Nephron progenitor cell (in vitro differentiated cells): ENCODE data around the gene FRMD5.

ENCODE experiments used
- DNase-seq: peaks from one replicate; pipeline ENCODE4 v3.0.0; 2021
- H3K27ac Mint-ChIP-seq: 2 replicates; pipeline ENCODE4 v1.8.0; 2021; ENCODE audit warnings: mild to moderate bottlenecking, moderate library complexity, mixed read lengths
- H3K27me3 Mint-ChIP-seq: 2 replicates; pipeline ENCODE4 v1.8.0; 2021; ENCODE audit warnings: mild to moderate bottlenecking, low read depth, mixed read lengths; ENCODE audit not compliant: poor library complexity
- H3K36me3 Mint-ChIP-seq: 2 replicates; pipeline ENCODE4 v1.8.0; 2021; ENCODE audit warnings: low read depth, mixed read lengths
- H3K4me1 Mint-ChIP-seq: 2 replicates; pipeline ENCODE4 v1.8.0; 2021; ENCODE audit warnings: mixed read lengths
- H3K4me3 Mint-ChIP-seq: 2 replicates; pipeline ENCODE4 v1.8.0; 2021; ENCODE audit warnings: mild to moderate bottlenecking, moderate library complexity, mixed read lengths
- H3K9me3 Mint-ChIP-seq: 2 replicates; pipeline ENCODE4 v1.8.0; 2021; ENCODE audit warnings: mild to moderate bottlenecking, moderate library complexity, mixed read lengths
- TF ChIP-seq, protein P1 (sequence below): fragments of 200-600 bp; sonication (generic); IDR thresholded peaks from 2 replicates; pipeline ENCODE4 v1.5.0; 2021; ENCODE audit warnings: antibody characterized with exemption

Gene FRMD5

DNA sequence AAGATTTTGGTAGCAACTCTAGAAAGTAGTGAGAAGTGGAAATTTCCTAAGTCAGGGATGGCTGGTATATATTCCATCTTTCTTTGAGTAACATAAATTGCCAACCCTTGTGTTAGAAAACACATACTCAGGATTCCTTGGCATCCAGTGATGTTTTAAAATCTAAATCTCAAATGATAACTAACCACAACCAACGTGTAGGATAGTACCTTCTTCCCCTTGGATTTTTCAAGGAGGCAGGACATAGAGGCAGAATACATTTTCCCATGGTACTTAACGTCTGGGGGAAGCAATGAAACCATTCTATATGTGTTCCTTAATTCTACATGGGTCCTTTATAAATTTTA is 274.8 kb downstream of the FRMD5 start:
- peaks cover 12% of the 10 kb centered on the region for H3K27me3 Mint-ChIP-seq
- H3K27ac Mint-ChIP-seq = no peak overlapping the region
- no peaks in the 10 kb centered on the region for H3K9me3 Mint-ChIP-seq
- H3K4me1 Mint-ChIP-seq = peaks cover 36% of the 10 kb centered on the region
- TF ChIP-seq, protein P1, sequence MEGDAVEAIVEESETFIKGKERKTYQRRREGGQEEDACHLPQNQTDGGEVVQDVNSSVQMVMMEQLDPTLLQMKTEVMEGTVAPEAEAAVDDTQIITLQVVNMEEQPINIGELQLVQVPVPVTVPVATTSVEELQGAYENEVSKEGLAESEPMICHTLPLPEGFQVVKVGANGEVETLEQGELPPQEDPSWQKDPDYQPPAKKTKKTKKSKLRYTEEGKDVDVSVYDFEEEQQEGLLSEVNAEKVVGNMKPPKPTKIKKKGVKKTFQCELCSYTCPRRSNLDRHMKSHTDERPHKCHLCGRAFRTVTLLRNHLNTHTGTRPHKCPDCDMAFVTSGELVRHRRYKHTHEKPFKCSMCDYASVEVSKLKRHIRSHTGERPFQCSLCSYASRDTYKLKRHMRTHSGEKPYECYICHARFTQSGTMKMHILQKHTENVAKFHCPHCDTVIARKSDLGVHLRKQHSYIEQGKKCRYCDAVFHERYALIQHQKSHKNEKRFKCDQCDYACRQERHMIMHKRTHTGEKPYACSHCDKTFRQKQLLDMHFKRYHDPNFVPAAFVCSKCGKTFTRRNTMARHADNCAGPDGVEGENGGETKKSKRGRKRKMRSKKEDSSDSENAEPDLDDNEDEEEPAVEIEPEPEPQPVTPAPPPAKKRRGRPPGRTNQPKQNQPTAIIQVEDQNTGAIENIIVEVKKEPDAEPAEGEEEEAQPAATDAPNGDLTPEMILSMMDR = no peak
- H3K36me3 Mint-ChIP-seq = no peaks in the 10 kb centered on the region
- H3K4me3 Mint-ChIP-seq = no peak overlapping the region
- DNase-seq = no peak

DNA sequence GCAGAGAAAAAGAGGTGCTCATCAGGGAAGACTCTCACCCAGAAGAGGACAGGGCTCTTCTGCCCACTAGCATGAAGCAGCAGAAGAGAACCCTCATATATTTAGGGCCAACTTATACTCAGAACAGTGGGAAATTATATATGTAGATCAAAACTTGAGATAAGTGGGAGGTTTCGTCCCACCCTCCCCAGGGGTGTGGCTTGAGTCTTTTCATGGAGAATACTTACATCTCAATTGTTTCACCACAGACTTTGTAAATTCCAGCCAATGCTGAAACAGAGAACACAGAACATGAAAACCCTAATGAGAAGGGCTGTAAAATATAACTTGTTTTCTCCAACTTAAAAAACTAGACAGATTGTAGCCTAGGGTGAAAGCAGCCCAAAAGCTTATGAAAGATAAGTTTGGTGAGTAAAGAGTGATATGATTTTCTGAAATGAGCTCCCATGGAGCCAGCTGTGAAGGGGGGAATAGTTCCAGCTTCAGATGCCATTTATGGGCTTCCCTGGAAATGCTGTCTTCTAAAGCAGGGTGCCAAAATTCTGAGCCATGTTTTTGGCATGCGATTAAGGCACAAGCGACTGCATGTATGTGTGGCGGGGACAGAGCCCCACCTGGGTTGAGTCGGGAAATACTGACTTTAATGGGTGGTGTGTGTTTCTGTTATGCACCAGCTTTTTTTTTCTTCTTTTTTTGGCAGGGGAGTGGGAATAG is 275.4 kb downstream of the FRMD5 start:
- Mint-ChIP-seq H3K9me3 (no peaks in the 10 kb centered on the region), H3K27ac (no peak overlapping the region), H3K36me3 (no peaks in the 10 kb centered on the region), H3K27me3 (peaks cover 12% of the 10 kb centered on the region), H3K4me3 (no peak overlapping the region), H3K4me1 (peaks cover 36% of the 10 kb centered on the region)
- no peak for DNase-seq
- TF ChIP-seq, protein P1 = no peak

DNA sequence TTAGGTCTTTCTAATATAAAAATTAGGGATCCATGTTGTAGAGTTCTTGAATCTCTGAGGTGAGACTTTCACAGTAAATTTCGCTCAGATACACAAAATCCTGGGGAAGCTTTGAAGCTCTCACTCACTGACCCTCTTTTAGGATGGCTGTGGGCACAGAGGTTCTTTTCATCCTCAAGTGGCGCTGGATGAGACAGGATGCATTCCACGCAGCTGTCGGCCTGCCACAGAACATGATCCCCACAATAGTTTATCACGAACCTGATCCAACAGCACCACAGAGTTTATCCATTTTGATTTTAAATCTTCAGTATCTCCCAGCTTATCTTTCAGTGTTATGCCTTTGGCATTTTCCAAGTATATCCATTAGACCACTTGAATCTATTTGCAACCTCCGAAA is 276.4 kb downstream of the FRMD5 start:
- H3K4me1 Mint-ChIP-seq = peaks cover 43% of the 10 kb centered on the region
- H3K9me3 Mint-ChIP-seq = no peaks in the 10 kb centered on the region
- TF ChIP-seq, protein P1 = no peak
- H3K36me3 Mint-ChIP-seq = no peaks in the 10 kb centered on the region
- H3K27ac Mint-ChIP-seq = no peak overlapping the region
- H3K4me3 Mint-ChIP-seq = no peak overlapping the region
- no peak for DNase-seq
- H3K27me3 Mint-ChIP-seq = peaks cover 12% of the 10 kb centered on the region

DNA sequence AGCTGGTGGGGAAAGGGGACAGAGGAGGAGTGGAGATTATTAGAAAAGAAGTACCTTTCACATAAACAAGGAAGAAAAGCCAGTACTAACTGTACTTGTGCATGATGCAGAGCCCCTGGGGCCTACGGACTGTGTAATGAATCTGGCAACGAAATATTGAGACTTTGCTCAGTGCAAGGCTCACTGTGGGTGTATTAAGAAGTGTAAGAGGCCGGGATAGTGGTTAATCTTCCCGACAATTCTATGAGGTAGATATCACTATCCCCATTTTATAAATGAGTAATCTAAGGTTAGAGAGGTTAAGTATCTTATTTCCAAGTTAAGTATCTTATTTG is 278.8 kb downstream of the FRMD5 start:
- no peak overlapping the region for H3K4me3 Mint-ChIP-seq
- peaks cover 56% of the 10 kb centered on the region for H3K4me1 Mint-ChIP-seq
- TF ChIP-seq, protein P1 = no peak
- no peak for DNase-seq
- peaks cover 13% of the 10 kb centered on the region for H3K27me3 Mint-ChIP-seq
- H3K27ac Mint-ChIP-seq = no peak overlapping the region
- no peaks in the 10 kb centered on the region for H3K9me3 Mint-ChIP-seq
- H3K36me3 Mint-ChIP-seq = no peaks in the 10 kb centered on the region

DNA sequence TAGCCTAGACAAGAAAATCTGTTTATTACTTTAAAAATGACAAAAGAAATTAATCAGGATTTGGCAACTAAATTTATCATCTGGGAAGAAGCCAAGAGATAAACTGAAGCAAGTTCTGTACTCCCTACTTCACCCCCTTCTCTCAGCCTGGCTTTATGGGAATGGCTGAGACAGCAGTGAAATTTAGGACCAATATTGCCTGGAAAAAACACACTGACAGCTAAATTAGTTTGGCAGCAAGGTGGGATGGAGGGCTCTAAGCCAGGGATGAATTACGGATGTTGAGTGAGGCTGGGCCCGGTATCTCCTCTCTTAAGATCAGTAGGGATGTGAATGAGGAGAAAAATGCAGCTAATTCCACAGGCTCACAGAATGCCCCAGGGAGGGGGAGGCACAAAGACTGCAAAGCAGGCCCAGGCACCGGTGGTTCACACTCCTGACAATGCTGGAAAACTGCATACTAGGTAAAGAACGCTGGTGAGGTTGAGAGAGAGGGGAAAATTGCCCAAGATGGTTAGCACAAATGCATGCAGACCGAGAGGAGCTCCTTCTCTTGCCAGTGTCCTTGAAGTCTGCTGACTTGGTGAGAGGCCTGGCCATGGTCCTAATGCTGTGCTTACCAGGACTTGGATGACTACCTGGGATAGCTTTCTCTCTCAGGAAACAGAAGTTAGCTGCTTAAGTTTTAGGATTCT is 279.3 kb downstream of the FRMD5 start:
- TF ChIP-seq, protein P1 = no peak
- no peaks in the 10 kb centered on the region for H3K9me3 Mint-ChIP-seq
- no peaks in the 10 kb centered on the region for H3K36me3 Mint-ChIP-seq
- H3K27ac Mint-ChIP-seq = no peak overlapping the region
- peaks cover 10% of the 10 kb centered on the region for H3K27me3 Mint-ChIP-seq
- H3K4me3 Mint-ChIP-seq = no peak overlapping the region
- peaks cover 54% of the 10 kb centered on the region for H3K4me1 Mint-ChIP-seq
- no peak for DNase-seq

DNA sequence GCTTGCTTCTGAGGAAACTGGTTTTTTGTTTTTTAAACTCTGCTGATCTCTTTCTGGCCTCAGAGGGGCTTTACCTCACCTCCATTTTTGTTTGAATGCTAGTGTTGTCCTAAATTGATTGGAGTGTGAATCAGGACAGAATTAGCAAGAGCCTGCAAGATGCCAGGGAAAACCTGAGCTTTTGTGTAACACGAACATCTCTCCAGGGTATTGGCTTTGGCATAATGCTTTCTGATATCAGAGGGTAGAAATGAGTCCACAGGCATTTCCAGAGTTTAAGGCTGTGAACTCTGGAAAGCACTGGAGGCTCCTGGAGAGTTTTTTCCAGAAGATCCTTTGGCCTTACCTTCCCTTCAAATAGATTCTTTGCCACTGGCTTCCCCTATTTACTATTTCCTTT is 281.1 kb downstream of the FRMD5 start:
- no peaks in the 10 kb centered on the region for H3K9me3 Mint-ChIP-seq
- no peaks in the 10 kb centered on the region for H3K36me3 Mint-ChIP-seq
- no peak overlapping the region for H3K4me3 Mint-ChIP-seq
- peaks cover 6% of the 10 kb centered on the region for H3K27me3 Mint-ChIP-seq
- no peak overlapping the region for H3K27ac Mint-ChIP-seq
- H3K4me1 Mint-ChIP-seq = peaks cover 46% of the 10 kb centered on the region
- no peak for DNase-seq
- TF ChIP-seq, protein P1 = no peak
